Pericardium fibroblast (primary cell): Measurements from ENCODE around the gene UAP1L1. TPM values are rescaled to one million over a fixed set of nuclear protein-coding genes. Genes with fewer than 3 reads are reported as not detected.

ENCODE experiments used
- total RNA-seq: library from RNA; depleted of rRNA; stranded (reverse); fragments of >200 nt; gene quantifications from 2 replicates; pipeline ENCODE4 v1.2.3, GENCODE V29; 2015

Gene UAP1L1
- 12.0 and 13.6 TPM in 2 replicates for total RNA-seq

GRCh38 chr9:137077010-137077747, at the start of gene UAP1L1:
TSS of gene UAP1L1 (plus strand) at chr9:137077517. CDS start at chr9:137077533, 16 bp downstream.

GRCh38 chr9:137031904-137032640, 45.2 kb upstream of the UAP1L1 start, which contains the start of gene FUT7:
TSS of gene FUT7 (minus strand) at chr9:137032088. CDS start at chr9:137031991, 97 bp downstream.

GRCh38 chr9:137046088-137046787, 31.1 kb upstream of the UAP1L1 start, which contains the start of gene NPDC1:
TSS of gene NPDC1 (minus strand) at chr9:137046177. CDS start at chr9:137045989, 188 bp downstream.

GRCh38 chr9:137053944-137054931, 23.1 kb upstream of the UAP1L1 start, which contains the start of gene ENTPD2:
TSS of gene ENTPD2 (minus strand) at chr9:137054061. CDS start at chr9:137053997, 64 bp downstream.

GRCh38 chr9:137070201-137070905, 7.0 kb upstream of the UAP1L1 start, which contains the start of gene SAPCD2:
TSS of gene SAPCD2 (minus strand) at chr9:137070557. CDS start at chr9:137070460, 97 bp downstream.

GRCh38 chr9:137086531-137087408, 9.5 kb downstream of the UAP1L1 start, which contains the start of gene MAN1B1:
TSS of gene MAN1B1 (plus strand) at chr9:137086985. CDS start at chr9:137087000, 15 bp downstream.

GRCh38 chr9:137114613-137115393, 37.5 kb downstream of the UAP1L1 start, which contains the start of gene DPP7:
TSS of gene DPP7 (minus strand) at chr9:137114733. CDS start at chr9:137114713, 20 bp downstream.

Other genes starting within 250 kb of the UAP1L1 start
- 2.0 TPM in 2 replicates for gene AJM1, start 235.0 kb upstream of the UAP1L1 start, total RNA-seq
- 83.2 and 140 TPM in 2 replicates for gene PHPT1, start 228.1 kb upstream of the UAP1L1 start, total RNA-seq
- gene MAMDC4, start 225.2 kb upstream of the UAP1L1 start, total RNA-seq = 0.77 and 1.8 TPM in 2 replicates
- 303 and 404 TPM in 2 replicates for gene EDF1, start 211.2 kb upstream of the UAP1L1 start, total RNA-seq
- gene TRAF2, start 191.0 kb upstream of the UAP1L1 start, total RNA-seq = 3.4 and 4.9 TPM in 2 replicates
- 152 and 153 TPM in 2 replicates for gene FBXW5, start 132.8 kb upstream of the UAP1L1 start, total RNA-seq
- gene C8G, start 132.3 kb upstream of the UAP1L1 start, total RNA-seq = not detected in 2 replicates
- not detected in 2 replicates for gene LCN12, start 125.2 kb upstream of the UAP1L1 start, total RNA-seq
- gene PTGDS, start 100.0 kb upstream of the UAP1L1 start, total RNA-seq = 304 and 428 TPM in 2 replicates
- 1.4 and 2.2 TPM in 2 replicates for gene LCNL1, start 94.5 kb upstream of the UAP1L1 start, total RNA-seq
- gene PAXX, start 85.1 kb upstream of the UAP1L1 start, total RNA-seq = 36.9 and 65.2 TPM in 2 replicates
- gene CLIC3, start 80.9 kb upstream of the UAP1L1 start, total RNA-seq = 11.9 and 74.5 TPM in 2 replicates
- gene ABCA2, start 49.3 kb upstream of the UAP1L1 start, total RNA-seq = 14.5 and 18.3 TPM in 2 replicates
- not detected in 2 replicates for gene FUT7, start 45.4 kb upstream of the UAP1L1 start, total RNA-seq
- 54.4 and 67.6 TPM in 2 replicates for gene NPDC1, start 31.3 kb upstream of the UAP1L1 start, total RNA-seq
- 0.09 and 0.12 TPM in 2 replicates for gene ENTPD2, start 23.5 kb upstream of the UAP1L1 start, total RNA-seq
- gene SAPCD2, start 7.0 kb upstream of the UAP1L1 start, total RNA-seq = 0.34 and 0.70 TPM in 2 replicates
- 61.3 and 66.3 TPM in 2 replicates for gene MAN1B1, start 9.5 kb downstream of the UAP1L1 start, total RNA-seq
- gene DPP7, start 37.2 kb downstream of the UAP1L1 start, total RNA-seq = 106 and 123 TPM in 2 replicates
- gene GRIN1, start 61.6 kb downstream of the UAP1L1 start, total RNA-seq = not detected in 2 replicates
- gene LRRC26, start 92.5 kb downstream of the UAP1L1 start, total RNA-seq = not detected in 2 replicates
- gene TMEM210, start 94.5 kb downstream of the UAP1L1 start, total RNA-seq = not detected in 2 replicates
- gene ANAPC2, start 111.0 kb downstream of the UAP1L1 start, total RNA-seq = 10.4 and 10.9 TPM in 2 replicates
- 65.7 and 87.8 TPM in 2 replicates for gene SSNA1, start 111.2 kb downstream of the UAP1L1 start, total RNA-seq
- gene TPRN, start 123.2 kb downstream of the UAP1L1 start, total RNA-seq = 12.4 and 16.1 TPM in 2 replicates
- 30.5 and 33.1 TPM in 2 replicates for gene TMEM203, start 128.1 kb downstream of the UAP1L1 start, total RNA-seq
- gene NDOR1, start 128.2 kb downstream of the UAP1L1 start, total RNA-seq = 8.8 and 11.2 TPM in 2 replicates
- gene RNF208, start 144.7 kb downstream of the UAP1L1 start, total RNA-seq = not detected in 2 replicates
- gene CYSRT1, start 147.7 kb downstream of the UAP1L1 start, total RNA-seq = 0.17 TPM in 1 of 2 replicates, not detected in the other
- gene RNF224, start 150.0 kb downstream of the UAP1L1 start, total RNA-seq = not detected in 2 replicates
- gene SLC34A3, start 153.4 kb downstream of the UAP1L1 start, total RNA-seq = not detected in 2 replicates
- 115 and 248 TPM in 2 replicates for gene TUBB4B, start 163.8 kb downstream of the UAP1L1 start, total RNA-seq
- gene STPG3, start 173.8 kb downstream of the UAP1L1 start, total RNA-seq = not detected in 2 replicates
- 33.8 and 44.2 TPM in 2 replicates for gene NELFB, start 177.8 kb downstream of the UAP1L1 start, total RNA-seq
- 4.6 and 15.5 TPM in 2 replicates for gene TOR4A, start 200.2 kb downstream of the UAP1L1 start, total RNA-seq
- gene NRARP, start 224.8 kb downstream of the UAP1L1 start, total RNA-seq = 0.35 and 3.4 TPM in 2 replicates